ENCODE data around the gene C3.
A peak's percentile ranks its signal among the peaks of the same experiment; 100 is the strongest.

Gene C3

GRCh38 chr19:6744381-6745301, 24.2 kb upstream of the C3 start:
- no peak for DNase-seq (ENCODE audit: low spot score)

GRCh38 chr19:6743714-6744380, 23.4 kb upstream of the C3 start:
- no peak for DNase-seq (ENCODE audit: low spot score)

GRCh38 chr19:6743066-6743465, 22.6 kb upstream of the C3 start:
- no peak for DNase-seq (ENCODE audit: low spot score)

- DNase-seq (ENCODE audit: low spot score): peak; percentile 66
Observed at GRCh38 chr19:6740589-6741343, 20.3 kb upstream of the C3 start.

GRCh38 chr19:6739883-6740588, 19.6 kb upstream of the C3 start:
- DNase-seq (ENCODE audit: low spot score): peak; percentile 38

DNA sequence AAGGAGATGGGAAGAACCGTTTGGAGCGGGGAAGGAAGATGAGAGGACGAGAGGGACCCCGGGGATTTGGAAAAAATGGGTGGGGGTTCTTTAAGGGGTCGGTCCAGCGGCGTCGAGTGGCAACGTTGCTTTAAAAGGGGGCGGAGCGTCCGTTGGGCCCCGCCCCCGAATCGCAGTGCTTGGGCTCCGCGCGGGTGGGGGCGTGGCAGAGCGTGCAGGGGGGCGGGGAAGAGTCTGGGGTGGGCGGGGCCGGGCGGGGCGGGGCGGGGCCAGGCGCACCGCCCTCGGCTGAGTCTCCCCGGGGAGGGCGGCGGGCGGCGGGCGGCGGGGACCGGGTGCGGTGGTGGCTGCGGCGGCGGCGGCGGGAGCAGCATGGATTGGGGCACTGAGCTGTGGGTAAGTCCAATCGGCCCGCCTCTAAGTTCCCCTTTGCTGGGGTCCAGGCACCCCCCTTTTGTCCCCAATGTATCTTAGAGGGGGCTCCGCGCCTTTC, 19.0 kb upstream of the C3 start, which contains the start of gene TRIP10:
Gene TRIP10, plus strand, starts transcription at position 291 of the 493 bp plus-strand sequence. Its CDS starts 82 bp downstream, at position 373.
- DNase-seq (ENCODE audit: low spot score): peak; percentile 80

DNA sequence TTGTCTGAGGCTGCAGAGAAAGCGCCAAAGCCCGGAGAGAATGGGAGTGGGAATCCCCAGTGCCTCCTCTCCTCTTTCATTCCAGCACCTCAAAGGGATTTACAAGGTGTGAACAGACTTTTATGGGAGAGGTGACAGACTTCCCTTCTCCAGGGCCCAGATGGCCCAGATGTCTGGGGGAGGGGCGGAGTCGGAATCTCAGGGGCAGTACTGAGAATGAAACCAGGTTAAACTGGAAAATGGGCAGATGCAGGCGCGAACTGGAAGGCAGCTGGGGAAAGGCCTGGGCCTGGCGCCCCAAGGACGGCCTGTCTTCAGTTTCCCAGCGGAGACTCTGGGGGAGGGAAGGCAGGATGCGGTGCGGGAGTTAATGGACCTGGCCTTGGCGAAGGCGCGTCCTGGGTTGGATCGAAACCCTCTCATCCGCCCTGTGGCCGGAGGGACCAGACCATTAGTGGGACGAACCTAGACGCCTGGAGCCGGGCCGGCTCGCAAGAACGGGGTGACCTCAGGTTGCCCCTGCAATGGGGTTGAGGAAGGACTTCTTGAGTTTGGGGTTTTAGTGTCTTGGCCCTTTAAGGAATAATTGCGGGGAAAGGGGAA, 18.4 kb upstream of the C3 start:
- no peak for DNase-seq (ENCODE audit: low spot score)

- peak; percentile 83 for DNase-seq (ENCODE audit: low spot score)
Observed at GRCh38 chr19:6737873-6738786, 17.7 kb upstream of the C3 start.

DNA sequence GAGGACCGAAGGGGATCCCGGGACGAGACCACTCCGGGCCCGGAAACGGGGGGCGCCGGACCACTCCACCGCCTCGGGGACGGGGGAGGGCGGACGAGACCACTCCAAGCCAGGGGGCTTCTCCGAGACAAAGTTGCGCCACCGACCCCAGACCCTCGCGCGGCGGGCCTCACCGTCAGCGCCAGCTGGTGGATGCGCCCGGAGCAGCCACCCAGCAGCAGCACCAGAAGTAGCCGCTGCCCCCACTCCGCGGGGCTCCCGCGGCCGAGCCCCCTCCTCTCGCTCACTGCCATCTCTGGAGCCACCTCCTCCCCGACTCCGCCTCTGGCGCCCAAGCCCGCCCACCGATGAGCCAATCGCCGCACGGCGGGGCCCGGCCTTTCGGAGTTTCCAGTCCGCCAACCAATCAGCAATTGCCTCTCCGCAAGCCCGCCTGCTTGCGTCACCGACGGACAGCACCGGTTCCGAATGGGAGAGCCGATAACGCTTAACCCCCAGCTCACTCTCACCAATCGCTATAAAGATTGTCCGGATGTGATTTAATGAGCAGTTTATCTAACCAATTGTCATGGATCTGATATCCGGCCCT, 16.9 kb upstream of the C3 start, which contains the start of gene GPR108:
Gene GPR108, minus strand, starts transcription at position 297 of the 589 bp plus-strand sequence. Its CDS starts 4 bp downstream, at position 293.
- peak; percentile 100 for DNase-seq (ENCODE audit: low spot score)

DNA sequence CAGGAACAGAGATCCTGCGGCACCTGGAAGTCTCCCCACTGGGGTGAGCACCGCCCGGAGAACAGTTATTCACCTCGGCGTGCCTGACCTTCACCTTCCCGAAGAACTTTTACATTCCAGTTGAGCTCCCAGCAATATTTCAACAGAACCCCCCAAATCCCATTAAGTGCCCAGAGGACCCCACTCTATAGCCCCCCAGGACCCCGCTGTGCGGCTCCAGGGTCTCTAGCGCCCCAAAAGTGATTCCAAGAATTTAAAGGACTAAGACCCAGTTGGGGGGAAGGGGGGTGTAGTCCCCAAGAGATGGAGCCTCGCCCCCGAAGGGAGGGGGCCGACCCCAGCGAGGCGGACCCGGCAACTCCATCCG, 16.4 kb upstream of the C3 start:
- DNase-seq (ENCODE audit: low spot score): no peak

DNA sequence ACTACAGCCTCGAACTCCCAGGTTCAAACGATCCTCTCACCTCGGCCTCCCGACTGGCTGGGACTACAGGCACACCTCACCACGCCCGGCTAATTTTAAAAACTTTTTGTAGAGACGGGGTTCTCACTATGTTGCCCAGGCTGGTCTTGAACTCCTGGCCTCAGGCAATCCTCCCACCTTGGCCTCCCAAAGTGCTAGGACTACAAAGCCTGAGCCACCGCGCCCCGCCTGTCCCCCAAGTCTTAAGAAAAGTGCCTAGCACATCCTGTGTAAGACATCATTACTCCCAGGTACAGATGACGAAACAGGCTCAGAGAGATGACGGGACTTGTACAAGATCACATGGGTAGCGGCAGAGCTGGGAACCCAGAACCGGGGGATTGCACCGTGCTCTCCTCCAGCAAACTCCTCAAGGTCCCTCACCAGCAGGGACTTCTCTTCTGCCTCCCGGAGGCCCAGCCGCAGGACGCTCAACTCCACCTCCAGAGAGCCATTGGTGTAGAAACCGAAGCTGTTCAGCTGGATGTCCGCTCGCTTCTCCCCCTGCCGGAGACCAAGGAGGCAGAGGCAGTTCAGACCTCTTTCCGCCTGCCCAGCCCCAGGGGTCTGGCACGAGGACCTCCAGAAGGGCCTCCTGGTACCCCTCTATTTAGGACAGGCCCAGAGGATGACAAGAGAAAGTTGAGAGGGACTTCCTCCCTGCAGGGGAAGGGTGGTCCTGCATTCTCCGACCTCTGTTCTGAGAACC, 15.9 kb upstream of the C3 start:
- peak; percentile 89 for DNase-seq (ENCODE audit: low spot score)

GRCh38 chr19:6735181-6735911, 14.9 kb upstream of the C3 start:
- no peak for DNase-seq (ENCODE audit: low spot score)

GRCh38 chr19:6734096-6734696, 13.7 kb upstream of the C3 start:
- no peak for DNase-seq (ENCODE audit: low spot score)

DNA sequence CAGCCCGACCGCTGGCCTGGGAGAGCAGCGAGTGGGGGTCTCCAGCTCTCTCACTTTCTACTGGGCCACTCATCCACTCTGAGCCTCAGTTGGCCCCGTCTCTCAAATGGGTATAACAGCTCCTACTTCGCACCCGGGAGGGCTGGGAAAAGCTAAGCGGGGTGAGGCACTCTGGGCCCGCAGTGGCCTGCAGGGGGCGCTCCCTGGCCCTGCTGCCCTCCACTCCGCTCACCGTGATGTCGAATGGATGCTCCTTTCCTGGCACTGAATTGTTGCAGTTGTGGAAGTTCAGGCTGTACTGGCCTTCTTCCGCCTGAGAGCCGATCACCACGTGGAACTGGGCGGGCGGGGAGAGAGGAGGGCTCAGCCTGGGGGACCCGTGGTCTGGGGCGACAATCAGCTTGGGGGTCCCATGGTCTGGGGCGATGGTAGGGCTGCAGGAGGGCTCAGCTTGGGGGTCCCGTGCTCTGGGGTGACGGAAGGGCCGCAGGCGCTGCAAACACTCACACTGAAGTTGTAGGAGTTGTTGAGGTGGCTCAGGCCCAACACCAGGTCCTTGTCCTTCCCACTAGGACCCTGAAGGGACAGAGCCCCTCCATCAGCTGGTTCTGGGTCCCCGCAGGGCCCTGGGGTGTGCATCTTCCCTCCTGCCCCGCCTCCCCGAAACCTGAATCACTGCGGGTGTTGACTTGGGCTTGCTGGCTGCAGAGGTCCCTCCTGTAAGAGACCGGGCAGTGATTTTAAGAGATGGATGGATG, 13.1 kb upstream of the C3 start:
- DNase-seq (ENCODE audit: low spot score): no peak

DNA sequence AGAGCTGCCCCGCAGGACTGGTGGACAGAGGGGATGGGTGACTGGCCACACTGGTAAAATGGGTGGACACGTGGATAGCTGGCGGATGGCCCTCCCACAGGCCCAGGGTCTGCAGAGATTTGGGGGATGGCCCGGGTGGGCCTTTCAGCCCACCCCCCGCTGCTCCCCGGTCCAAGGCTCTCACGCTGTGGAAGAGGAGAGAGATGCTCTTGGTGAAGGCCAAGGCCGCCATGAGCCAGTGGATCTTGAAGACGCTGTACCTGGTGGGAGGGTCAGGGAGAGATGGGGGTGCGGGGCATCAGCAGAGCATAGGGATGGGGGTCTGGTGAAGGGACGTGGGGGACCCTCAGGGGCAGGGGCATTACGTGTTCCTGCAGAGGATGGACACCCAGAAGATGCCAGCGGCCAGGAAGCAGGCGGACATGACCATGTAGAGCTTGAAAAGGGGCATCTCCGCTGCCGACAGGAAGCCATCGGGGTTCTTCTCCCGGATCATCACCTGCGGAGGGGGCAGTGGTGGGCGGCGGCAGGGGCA, 12.4 kb upstream of the C3 start:
- no peak for DNase-seq (ENCODE audit: low spot score)

GRCh38 chr19:6731822-6732221, 11.4 kb upstream of the C3 start:
- no peak for DNase-seq (ENCODE audit: low spot score)

All from RKO (cell line).